ENCODE results near the gene FOXF1.

DNA sequence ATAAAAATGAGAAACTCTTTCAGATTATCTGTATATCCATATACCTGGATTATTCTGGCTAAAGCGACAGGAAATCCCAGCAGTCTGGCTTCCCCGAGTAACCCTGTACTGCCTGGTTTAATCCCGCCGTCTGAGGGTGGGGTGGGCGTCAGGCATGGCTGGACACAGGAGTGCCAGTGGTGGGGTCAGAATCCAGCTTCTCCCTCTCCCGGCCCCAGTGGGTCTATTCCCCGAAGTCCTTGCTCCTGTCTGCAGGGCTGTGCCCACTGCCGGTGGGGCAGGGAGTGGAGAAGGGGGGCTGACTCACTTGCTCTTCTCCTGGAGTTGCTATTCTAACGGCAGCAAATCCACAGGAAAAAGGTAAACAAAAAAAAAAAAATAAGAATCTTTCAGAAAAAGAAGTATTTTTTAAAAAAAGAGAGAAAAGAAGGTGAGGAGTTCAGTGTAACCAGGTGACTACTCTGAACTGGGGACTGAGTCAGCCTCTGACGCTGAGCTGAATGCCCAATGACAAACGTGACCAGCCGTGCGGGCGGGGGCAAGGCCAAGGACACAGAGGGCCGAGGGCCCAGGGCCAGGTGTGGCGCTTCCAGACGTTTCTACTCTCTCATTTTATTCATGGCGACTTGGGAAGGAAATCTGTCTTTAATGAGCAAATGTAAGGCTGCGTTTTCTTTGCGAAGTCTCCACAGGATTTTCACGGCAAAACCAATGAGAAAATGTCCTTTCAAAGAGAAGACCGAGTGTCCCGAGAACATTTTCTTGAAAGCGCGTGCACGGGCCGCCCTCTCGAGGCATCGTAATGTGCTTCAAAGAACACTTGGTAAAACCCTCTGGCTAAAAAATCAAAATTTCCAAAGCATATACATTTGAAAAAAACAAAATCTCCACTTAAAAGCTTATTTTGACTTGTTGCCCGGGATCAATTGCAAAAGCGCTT lies 20.2 kb downstream of the FOXF1 start:
- TF ChIP-seq, protein P1, sequence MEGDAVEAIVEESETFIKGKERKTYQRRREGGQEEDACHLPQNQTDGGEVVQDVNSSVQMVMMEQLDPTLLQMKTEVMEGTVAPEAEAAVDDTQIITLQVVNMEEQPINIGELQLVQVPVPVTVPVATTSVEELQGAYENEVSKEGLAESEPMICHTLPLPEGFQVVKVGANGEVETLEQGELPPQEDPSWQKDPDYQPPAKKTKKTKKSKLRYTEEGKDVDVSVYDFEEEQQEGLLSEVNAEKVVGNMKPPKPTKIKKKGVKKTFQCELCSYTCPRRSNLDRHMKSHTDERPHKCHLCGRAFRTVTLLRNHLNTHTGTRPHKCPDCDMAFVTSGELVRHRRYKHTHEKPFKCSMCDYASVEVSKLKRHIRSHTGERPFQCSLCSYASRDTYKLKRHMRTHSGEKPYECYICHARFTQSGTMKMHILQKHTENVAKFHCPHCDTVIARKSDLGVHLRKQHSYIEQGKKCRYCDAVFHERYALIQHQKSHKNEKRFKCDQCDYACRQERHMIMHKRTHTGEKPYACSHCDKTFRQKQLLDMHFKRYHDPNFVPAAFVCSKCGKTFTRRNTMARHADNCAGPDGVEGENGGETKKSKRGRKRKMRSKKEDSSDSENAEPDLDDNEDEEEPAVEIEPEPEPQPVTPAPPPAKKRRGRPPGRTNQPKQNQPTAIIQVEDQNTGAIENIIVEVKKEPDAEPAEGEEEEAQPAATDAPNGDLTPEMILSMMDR (IDR thresholded peaks at IDR 0.05), result no peak
- no peak for TF ChIP-seq EZH2 (IDR thresholded peaks at IDR 0.05)
- TF ChIP-seq EZH2phosphoT487 (IDR thresholded peaks at IDR 0.05), result no peak

All from neural progenitor cell (in vitro differentiated cells).